CD4-positive, alpha-beta T cell treated with Interleukin-2 at 100 ng/mL for 4 hours (primary cell): ENCODE results near the gene ZNF384.

Experiments used
- DNase-seq: peaks from one replicate; pipeline ENCODE4 v3.0.0-alpha.2; 2020; ENCODE audit warnings: low spot score

ZNF384 gene

GRCh38 chr12:6699259-6699988 lies 10.2 kb upstream of the ZNF384 start:
- no peak for DNase-seq

- no peak for DNase-seq
Measured at GRCh38 chr12:6698352-6699046, 9.3 kb upstream of the ZNF384 start.

GRCh38 chr12:6697584-6698351 lies 8.6 kb upstream of the ZNF384 start:
- peak; percentile 13 for DNase-seq

- no peak for DNase-seq
Measured at GRCh38 chr12:6696690-6697583, 7.8 kb upstream of the ZNF384 start.

- no peak for DNase-seq
Measured at GRCh38 chr12:6695313-6696045, 6.3 kb upstream of the ZNF384 start.

GRCh38 chr12:6694701-6695100 lies 5.5 kb upstream of the ZNF384 start:
- DNase-seq: no peak

- no peak for DNase-seq
Measured at GRCh38 chr12:6693832-6694355, 4.7 kb upstream of the ZNF384 start.

GRCh38 chr12:6692888-6693287 lies 3.7 kb upstream of the ZNF384 start:
- DNase-seq: no peak

GRCh38 chr12:6691473-6691872 lies 2.3 kb upstream of the ZNF384 start:
- DNase-seq: no peak

GRCh38 chr12:6688543-6688998 lies 604 bp downstream of the ZNF384 start:
- DNase-seq: peak; percentile 37

- no peak for DNase-seq
Measured at GRCh38 chr12:6685814-6686213, 3.4 kb downstream of the ZNF384 start.

- DNase-seq: peak; percentile 69
Measured at GRCh38 chr12:6684609-6685008, 4.6 kb downstream of the ZNF384 start.

- DNase-seq: no peak
Measured at GRCh38 chr12:6676962-6677361, 12.2 kb downstream of the ZNF384 start.

GRCh38 chr12:6672143-6672542 lies 17.0 kb downstream of the ZNF384 start:
- no peak for DNase-seq

- DNase-seq: no peak
Measured at GRCh38 chr12:6667559-6668210, 21.5 kb downstream of the ZNF384 start.

GRCh38 chr12:6666211-6666610 lies 23.0 kb downstream of the ZNF384 start:
- DNase-seq: no peak

GRCh38 chr12:6664902-6665301 lies 24.3 kb downstream of the ZNF384 start:
- DNase-seq: no peak

- DNase-seq: peak; percentile 98
Measured at GRCh38 chr12:6662906-6663742, 26.1 kb downstream of the ZNF384 start, which contains the start of gene ING4. ING4 (minus strand) TSS chr12:6663119; CDS start chr12:6663101, 18 bp downstream.

- no peak for DNase-seq
Measured at GRCh38 chr12:6662602-6662905, 26.6 kb downstream of the ZNF384 start.
